Esophagus squamous epithelium (tissue), 5 donors: ENCODE data around the gene KCNQ1. TPM values are rescaled to one million over a fixed set of nuclear protein-coding genes. Genes with fewer than 3 reads are reported as not detected.

Experiments used
- DNase-seq: peaks from one replicate; lab custom pipeline; 2025; lab: John Stamatoyannopoulos, UW
- H3K27ac ChIP-seq, 4 donors: fragments of 200-600 bp; sonication (generic); one replicate each; pipeline ENCODE4 v1.5.1; 2016 to 2019; ENCODE audit warnings: mild to moderate bottlenecking in 1 of 4
- H3K27me3 ChIP-seq, 4 donors: fragments of 200-600 bp; sonication (generic); 1 replicate in 3 of 4; 2 replicates in 1 of 4; pipeline versions ENCODE4 v1.5.1 to v1.6.0; 2017 to 2021; ENCODE audit warnings: antibody characterized with exemption in 1 of 4
- H3K36me3 ChIP-seq, 3 donors: fragments of 200-600 bp; sonication (generic); one replicate each; pipeline ENCODE4 v1.5.1; 2016 to 2019
- H3K4me1 ChIP-seq, 3 donors: fragments of 200-600 bp; sonication (generic); one replicate each; pipeline ENCODE4 v1.5.1; 2017 to 2019
- H3K4me3 ChIP-seq, 4 donors: fragments of 200-600 bp; sonication (generic); 1 replicate in 3 of 4; 2 replicates in 1 of 4; pipeline ENCODE4 v1.5.1; 2016 to 2019; ENCODE audit warnings: mild to moderate bottlenecking in 2 of 4, moderate library complexity in 1 of 4
- H3K9me3 ChIP-seq, 3 donors: fragments of 200-600 bp; sonication (generic); one replicate each; pipeline ENCODE4 v1.5.1; 2016 to 2019
- CTCF ChIP-seq, 6 experiments: fragments of 450-650 bp in 4 of 6; fragments of 200-600 bp in 2 of 6; sonication (generic) in 2 of 6; IDR thresholded peaks; one replicate each; pipeline ENCODE4 v1.5.1; 2016 to 2019; ENCODE audit warnings: antibody characterized with exemption in 6 of 6, mild to moderate bottlenecking in 4 of 6, moderate library complexity in 4 of 6
- POLR2A ChIP-seq, 4 donors: fragments of 450-650 bp; IDR thresholded peaks; one replicate each; pipeline ENCODE4 v1.6.1; 2017; ENCODE audit warnings: antibody characterized with exemption in 4 of 4, mild to moderate bottlenecking in 4 of 4, moderate library complexity in 3 of 4
- WGBS, 2 donors: methylation state at CpG; one replicate each; pipeline ENCODE4 v1.1.5; 2018; 5-methylcytosine and 5-hydroxymethylcytosine counted together
- intact Hi-C: fragments of 100-400 bp; cut with DNase I; formaldehyde crosslinking; loops from one replicate; pipeline ENCODE4 v1.15.0; 2022
- total RNA-seq, 4 donors: library from RNA; depleted of rRNA; stranded (reverse); fragments of >200 nt; gene quantifications; one replicate each; pipeline ENCODE4 v1.1.0, GENCODE V29; 2016
- donor health status: DM: yes; HTN: yes; CAD: no.

KCNQ1 gene
- total RNA-seq, 4 donors from 2014 or later = 0.61 to 3.1 (median 0.72) TPM

- WGBS, 2 donors = 100% methylated on average over 1 of the region's 13 CpGs; no CpG with 5 or more reads in 1 of the 2 donors
- Histone ChIP-seq H3K9me3 (no peaks in the 10 kb centered on the region), H3K27me3 (peaks cover 0 to 36% (median 0%) of the 10 kb centered on the region in 4 donors), H3K4me1 (peaks cover 0 to 8% (median 0%) of the 10 kb centered on the region in 3 donors), H3K27ac (no peak overlapping the region), H3K4me3 (no peak overlapping the region), H3K36me3 (no peaks in the 10 kb centered on the region)
- DNase-seq = no peak
- intact Hi-C loops = loop anchor here (5.0 kb wide), 1 partner anchor 461 kb away; the partner anchor contains the start of gene CDKN1C
- no peak for TF ChIP-seq CTCF (IDR thresholded peaks at IDR 0.05)
- TF ChIP-seq POLR2A (IDR thresholded peaks at IDR 0.05) = no peak
Observed at GRCh38 chr11:2426221-2426620, 18.6 kb upstream of the KCNQ1 start.

- TF ChIP-seq CTCF (IDR thresholded peaks at IDR 0.05) (peak in 1 of 6 experiments; percentile 10), POLR2A (IDR thresholded peaks at IDR 0.05) (no peak)
- 57 to 70% methylated on average over 2 to 4 of the region's 14 CpGs for WGBS, 2 donors
- Histone ChIP-seq H3K27me3 (peaks cover 0 to 29% (median 0%) of the 10 kb centered on the region in 4 donors), H3K4me1 (peaks cover 0 to 8% (median 0%) of the 10 kb centered on the region in 3 donors), H3K36me3 (no peaks in the 10 kb centered on the region), H3K4me3 (no peak overlapping the region), H3K27ac (no peak overlapping the region), H3K9me3 (no peaks in the 10 kb centered on the region)
- intact Hi-C loops = loop anchor here (5.0 kb wide), 1 partner anchor 460 kb away; the partner anchor contains the start of gene CDKN1C
- no peak for DNase-seq
Observed at GRCh38 chr11:2426826-2427521, 17.8 kb upstream of the KCNQ1 start.

GRCh38 chr11:2427721-2428321 is 17.0 kb upstream of the KCNQ1 start:
- WGBS, 2 donors = 50% methylated on average over 2 of the region's 12 CpGs; no CpG with 5 or more reads in 1 of the 2 donors
- Histone ChIP-seq H3K9me3 (no peaks in the 10 kb centered on the region), H3K4me3 (no peak overlapping the region), H3K36me3 (no peaks in the 10 kb centered on the region), H3K27me3 (peaks cover 0 to 20% (median 0%) of the 10 kb centered on the region in 4 donors), H3K4me1 (peaks cover 0 to 8% (median 0%) of the 10 kb centered on the region in 3 donors), H3K27ac (no peak overlapping the region)
- intact Hi-C loops = loop anchor here (2.0 to 5.0 kb wide), 2 partner anchors 103 to 459 kb away; partner anchors contain the start of gene CDKN1C
- DNase-seq = no peak
- TF ChIP-seq CTCF (IDR thresholded peaks at IDR 0.05) (no peak), POLR2A (IDR thresholded peaks at IDR 0.05) (no peak)

- Histone ChIP-seq H3K9me3 (no peaks in the 10 kb centered on the region), H3K27ac (no peak overlapping the region), H3K4me3 (no peak overlapping the region), H3K36me3 (no peaks in the 10 kb centered on the region), H3K4me1 (peaks cover 0 to 8% (median 0%) of the 10 kb centered on the region in 3 donors), H3K27me3 (peaks cover 0 to 19% (median 0%) of the 10 kb centered on the region in 4 donors)
- intact Hi-C loops = loop anchor here (2.0 to 5.0 kb wide), 2 partner anchors 102 to 459 kb away; partner anchors contain the start of gene CDKN1C
- WGBS, 2 donors = 63 to 70% methylated on average over 7 to 8 of the region's 8 CpGs
- TF ChIP-seq CTCF (IDR thresholded peaks at IDR 0.05) (peak; percentile 84 to 96 (median 95)), POLR2A (IDR thresholded peaks at IDR 0.05) (no peak)
- no peak for DNase-seq
Observed at GRCh38 chr11:2428322-2428795, 16.4 kb upstream of the KCNQ1 start.
